Activated naive CD8-positive, alpha-beta T cell treated with anti-CD3 and anti-CD28 coated beads for 36 hours (primary cell): ENCODE results near the gene NOS1. TPM values are rescaled to one million over a fixed set of nuclear protein-coding genes. Genes with fewer than 3 reads are reported as not detected.
"Not testable (repeated sequence)": the region's sequence is repeated elsewhere in the genome, so short reads cannot be mapped to it uniquely, and the experiment has no call there.

Source experiments
- DNase-seq: peaks from one replicate; pipeline ENCODE4 v3.0.0; 2021
- H3K27ac Mint-ChIP-seq: one replicate; pipeline ENCODE4 v1.8.0; 2022; ENCODE audit warnings: mild to moderate bottlenecking, moderate library complexity, mixed read lengths
- H3K27me3 Mint-ChIP-seq: one replicate; pipeline ENCODE4 v1.8.0; 2022; ENCODE audit warnings: mild to moderate bottlenecking, mixed read lengths
- H3K36me3 Mint-ChIP-seq: one replicate; pipeline ENCODE4 v1.8.0; 2021; ENCODE audit warnings: mild to moderate bottlenecking, mixed read lengths
- H3K4me1 Mint-ChIP-seq: one replicate; pipeline ENCODE4 v1.8.0; 2021; ENCODE audit warnings: mixed read lengths
- H3K4me3 Mint-ChIP-seq: one replicate; pipeline ENCODE4 v1.8.0; 2022; ENCODE audit warnings: mild to moderate bottlenecking, moderate library complexity, mixed read lengths
- H3K9me3 Mint-ChIP-seq: one replicate; pipeline ENCODE4 v1.8.0; 2022; ENCODE audit warnings: mixed read lengths
- total RNA-seq, 2 experiments: library from RNA; stranded (reverse); gene quantifications; one replicate each; pipeline ENCODE4 v1.2.3, GENCODE V29; 2021

Gene NOS1
- total RNA-seq, 2 experiments from 2014 or later, result not detected

DNA sequence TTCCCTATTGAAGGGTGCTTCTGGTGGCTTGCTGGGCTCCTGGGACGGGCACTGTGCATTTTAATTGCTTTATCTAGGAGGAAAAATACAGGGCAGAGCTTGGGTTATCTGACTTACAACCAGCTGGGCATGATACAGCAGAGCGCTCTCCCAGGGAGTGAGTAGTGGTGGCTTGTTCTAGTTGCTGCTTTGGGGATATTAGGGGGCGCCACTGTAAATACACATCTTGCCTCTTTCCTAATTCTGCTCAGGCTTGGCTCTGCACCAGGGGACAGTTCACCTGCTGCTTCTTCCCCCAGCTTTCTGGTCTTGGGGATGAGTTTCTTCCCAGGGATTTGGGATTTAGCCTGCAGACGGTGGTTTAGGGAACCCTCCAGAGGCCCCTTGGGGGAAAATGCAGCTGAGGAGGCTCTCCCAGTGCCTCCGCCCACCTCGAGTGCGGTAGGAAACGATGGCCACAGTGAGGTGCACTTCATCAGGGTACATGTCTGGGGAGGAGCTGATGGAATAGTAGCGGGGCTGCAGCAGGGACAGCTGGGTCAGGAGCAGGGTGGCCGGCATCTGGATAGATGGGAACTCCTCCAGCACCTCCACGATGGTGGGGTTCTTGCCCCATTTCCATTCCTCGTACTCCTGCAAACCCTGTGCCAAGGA lies 134.3 kb downstream of the NOS1 start:
- Mint-ChIP-seq H3K9me3 (no peaks in the 10 kb centered on the region), H3K27ac (no peak overlapping the region), H3K36me3 (no peaks in the 10 kb centered on the region)

DNA sequence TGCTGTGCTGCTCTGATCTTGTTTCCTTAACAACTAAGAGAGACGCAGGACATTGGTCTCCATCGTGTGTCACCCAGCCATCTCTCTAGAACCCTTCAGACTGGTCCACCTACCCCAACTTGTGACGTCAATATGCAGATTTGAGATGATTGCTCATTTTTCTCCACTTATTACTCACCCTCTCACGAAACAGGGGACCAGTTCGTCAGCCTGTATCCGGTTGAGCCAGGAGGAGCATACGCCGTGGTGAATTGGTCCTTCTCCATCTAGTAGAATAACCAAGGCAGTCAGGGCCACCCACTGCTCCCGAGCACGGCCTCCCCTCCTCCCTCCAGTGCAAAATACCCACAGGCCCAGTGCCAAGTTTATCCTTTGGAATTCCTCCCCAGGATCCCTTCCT lies 134.9 kb downstream of the NOS1 start:
- Mint-ChIP-seq H3K4me1 (no peaks in the 10 kb centered on the region), H3K27me3 (peaks cover 5% of the 10 kb centered on the region), H3K4me3 (no peak overlapping the region), H3K36me3 (no peaks in the 10 kb centered on the region), H3K27ac (no peak overlapping the region), H3K9me3 (no peaks in the 10 kb centered on the region)
- DNase-seq, result no peak

More for the DNA sequence above, 134.3 kb downstream of the NOS1 start:
- DNase-seq, result no peak
- peaks cover 7% of the 10 kb centered on the region for H3K27me3 Mint-ChIP-seq
- no peaks in the 10 kb centered on the region for H3K4me1 Mint-ChIP-seq
- H3K4me3 Mint-ChIP-seq, result no peak overlapping the region

DNA sequence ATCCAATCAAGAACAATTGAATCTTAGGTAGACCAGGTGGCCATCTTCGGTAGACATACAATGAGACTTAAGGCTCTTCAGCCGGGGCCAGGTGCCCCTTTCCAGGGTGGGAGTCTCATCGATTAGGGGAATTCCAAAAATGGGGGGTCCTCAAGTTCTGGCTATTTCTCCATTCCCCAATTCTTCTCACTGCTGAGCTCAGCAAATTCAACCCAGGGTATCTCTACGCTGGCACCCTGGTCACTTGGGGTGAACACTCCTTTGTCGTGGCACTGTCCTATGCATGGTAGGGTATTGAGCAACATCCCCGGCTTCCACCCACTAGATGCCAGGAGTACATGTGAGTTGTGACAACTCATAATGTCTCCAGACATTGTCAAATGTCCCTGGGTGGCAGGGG lies 136.2 kb downstream of the NOS1 start:
- H3K4me1 Mint-ChIP-seq, result no peaks in the 10 kb centered on the region
- H3K27me3 Mint-ChIP-seq, result peaks cover 2% of the 10 kb centered on the region
- no peak overlapping the region for H3K4me3 Mint-ChIP-seq
- H3K36me3 Mint-ChIP-seq, result no peaks in the 10 kb centered on the region
- no peak for DNase-seq
- H3K9me3 Mint-ChIP-seq, result no peaks in the 10 kb centered on the region
- no peak overlapping the region for H3K27ac Mint-ChIP-seq

DNA sequence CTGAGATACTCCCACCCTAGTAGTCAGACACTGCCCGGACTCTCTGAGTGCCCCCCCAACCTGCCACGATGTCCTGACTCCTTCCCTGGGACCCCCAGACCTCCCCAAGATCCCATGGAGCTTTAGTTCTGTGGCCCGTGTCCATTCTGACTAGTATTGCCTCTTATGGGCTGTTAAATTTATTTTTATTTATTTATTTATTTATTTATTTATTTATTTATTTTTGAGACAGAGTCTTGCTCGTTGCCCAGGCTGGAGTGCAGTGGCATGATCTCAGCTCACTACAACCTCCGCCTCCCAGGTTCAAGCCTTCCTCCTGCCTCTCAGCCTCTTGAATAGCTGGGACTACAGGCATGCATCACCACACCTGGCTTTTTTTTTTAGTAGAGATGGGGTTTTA lies 140.5 kb downstream of the NOS1 start:
- H3K4me3 Mint-ChIP-seq, DNase-seq, H3K4me1 Mint-ChIP-seq, H3K9me3 Mint-ChIP-seq, H3K27ac Mint-ChIP-seq, H3K36me3 Mint-ChIP-seq, H3K27me3 Mint-ChIP-seq: not testable (repeated sequence)

DNA sequence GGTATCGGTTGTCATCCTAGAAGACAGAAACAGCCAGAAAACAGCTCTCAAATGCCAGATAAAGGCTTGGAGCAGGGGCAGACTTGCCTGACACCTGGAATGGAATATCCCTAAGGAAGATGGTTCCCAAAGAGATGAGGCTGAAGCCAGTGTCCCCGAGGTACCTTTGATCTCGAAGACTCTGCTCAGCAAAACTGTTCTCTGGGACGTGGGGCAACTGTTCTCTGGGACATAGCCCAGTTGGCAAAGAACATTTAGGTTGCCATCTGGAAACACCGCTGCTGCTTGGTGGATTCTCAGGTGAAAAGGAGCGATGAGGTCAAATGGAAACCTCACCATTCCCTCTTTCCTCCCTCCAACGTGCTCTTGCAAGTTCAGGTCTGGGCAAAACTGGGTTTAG lies 143.3 kb downstream of the NOS1 start:
- H3K4me1 Mint-ChIP-seq, result no peaks in the 10 kb centered on the region
- peaks cover 7% of the 10 kb centered on the region for H3K27me3 Mint-ChIP-seq
- no peak for DNase-seq
- no peak overlapping the region for H3K4me3 Mint-ChIP-seq
- H3K27ac Mint-ChIP-seq, result no peak overlapping the region
- no peaks in the 10 kb centered on the region for H3K36me3 Mint-ChIP-seq
- H3K9me3 Mint-ChIP-seq, result no peaks in the 10 kb centered on the region

DNA sequence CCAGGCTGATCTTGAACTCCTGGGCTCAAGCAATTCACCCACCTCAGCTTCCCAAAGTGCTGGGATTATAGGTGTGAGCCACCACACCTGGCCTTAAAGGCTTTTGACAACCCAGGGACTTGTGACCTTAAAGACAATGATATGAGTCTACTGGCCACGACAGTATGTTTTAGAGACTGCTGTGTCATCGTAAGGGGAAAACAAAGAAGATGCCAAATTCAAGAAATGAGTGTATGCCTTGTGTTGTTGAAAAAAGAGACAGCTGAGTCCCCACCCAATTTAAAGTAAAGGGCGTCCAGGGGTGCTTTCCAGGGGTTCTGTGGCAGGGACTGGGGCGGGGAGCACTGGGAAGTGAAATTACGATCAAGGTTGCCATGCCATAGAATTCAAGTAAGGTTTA lies 144.7 kb downstream of the NOS1 start:
- DNase-seq, result no peak
- H3K9me3 Mint-ChIP-seq, result no peaks in the 10 kb centered on the region
- peaks cover 15% of the 10 kb centered on the region for H3K27me3 Mint-ChIP-seq
- H3K4me1 Mint-ChIP-seq, result no peaks in the 10 kb centered on the region
- H3K36me3 Mint-ChIP-seq, result no peaks in the 10 kb centered on the region
- no peak overlapping the region for H3K4me3 Mint-ChIP-seq
- H3K27ac Mint-ChIP-seq, result no peak overlapping the region

DNA sequence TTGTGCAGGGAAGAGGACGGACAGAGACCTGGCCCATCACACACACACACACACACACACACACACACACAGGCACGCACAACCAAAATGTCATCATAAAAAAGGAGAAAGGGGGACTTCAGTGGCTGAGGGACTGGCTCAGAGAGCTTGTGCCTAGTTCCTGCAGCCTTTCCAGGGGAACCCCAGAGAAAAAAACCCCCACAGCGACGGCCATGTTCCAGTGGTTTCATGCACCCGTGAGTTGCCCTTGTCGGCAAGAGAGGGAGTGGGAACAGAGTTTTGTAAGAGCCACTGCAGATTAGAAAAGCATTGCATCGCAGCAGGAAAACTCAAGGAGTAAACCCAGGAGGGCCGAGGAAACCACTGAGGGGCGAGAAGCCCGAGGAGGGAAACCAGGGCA lies 146.6 kb downstream of the NOS1 start:
- Mint-ChIP-seq H3K27ac (no peak overlapping the region), H3K9me3 (no peaks in the 10 kb centered on the region), H3K27me3 (peaks cover 22% of the 10 kb centered on the region), H3K4me1 (no peaks in the 10 kb centered on the region), H3K36me3 (no peaks in the 10 kb centered on the region), H3K4me3 (no peak overlapping the region)
- DNase-seq, result no peak

DNA sequence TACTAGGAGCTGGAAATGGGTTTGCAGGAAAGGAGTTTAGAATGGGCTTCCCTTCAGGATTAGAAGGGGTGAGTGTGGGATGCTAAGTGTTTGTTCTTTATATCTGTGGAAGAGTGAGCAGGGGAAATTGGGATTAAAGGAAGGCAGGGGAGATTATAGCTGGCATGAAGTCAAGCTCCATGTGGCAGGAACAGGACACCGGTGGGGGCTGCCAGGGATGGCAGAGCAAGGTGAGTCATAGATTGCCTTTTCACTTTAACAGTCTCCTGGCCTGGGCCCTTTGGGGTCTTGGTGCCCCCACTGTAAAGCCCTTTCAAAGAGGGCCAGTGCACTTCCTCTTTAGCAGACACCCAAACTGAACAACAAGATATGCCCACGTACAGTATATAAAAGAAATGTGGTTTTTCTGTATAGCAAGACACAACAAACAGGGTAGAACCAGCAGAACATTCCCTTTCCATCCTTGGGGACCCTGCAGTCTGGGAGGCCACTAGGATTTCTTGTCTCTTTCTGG lies 148.1 kb downstream of the NOS1 start:
- Mint-ChIP-seq H3K4me1 (no peaks in the 10 kb centered on the region), H3K9me3 (no peaks in the 10 kb centered on the region), H3K27me3 (peaks cover 22% of the 10 kb centered on the region), H3K36me3 (no peaks in the 10 kb centered on the region), H3K4me3 (no peak overlapping the region), H3K27ac (no peak overlapping the region)
- DNase-seq, result no peak

DNA sequence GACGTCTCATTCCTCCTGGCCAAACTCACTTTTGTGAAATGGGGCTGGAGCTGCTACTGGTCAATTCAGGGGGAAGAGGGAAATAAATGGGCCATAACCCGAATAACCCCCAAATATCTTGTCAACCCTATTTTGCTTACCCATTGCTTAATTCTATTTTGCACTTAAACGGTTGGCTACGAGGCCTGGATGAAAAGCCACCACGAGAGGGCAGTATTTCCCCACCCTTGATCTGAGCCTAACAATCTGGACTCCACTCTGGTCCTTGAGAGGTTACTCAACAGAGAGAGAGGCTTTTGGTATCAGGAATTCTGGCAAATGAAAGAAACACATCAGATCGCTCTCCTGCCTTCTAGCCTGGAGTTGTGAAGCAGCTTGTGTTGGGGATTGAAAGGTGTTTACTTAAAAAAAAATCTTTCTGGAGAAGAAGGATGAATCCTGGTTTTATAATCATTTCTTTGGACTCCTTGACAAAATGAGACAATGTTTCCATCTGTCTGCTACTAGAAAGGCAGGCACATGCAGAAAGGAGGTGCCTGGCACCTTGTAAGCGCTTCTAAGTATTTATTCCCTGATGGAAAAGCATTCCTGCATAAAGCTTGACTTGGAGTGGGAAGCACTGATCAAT lies 148.7 kb downstream of the NOS1 start:
- H3K36me3 Mint-ChIP-seq, result no peaks in the 10 kb centered on the region
- DNase-seq, result peak; percentile 50
- no peak overlapping the region for H3K27ac Mint-ChIP-seq
- no peaks in the 10 kb centered on the region for H3K9me3 Mint-ChIP-seq
- H3K4me3 Mint-ChIP-seq, result no peak overlapping the region
- no peaks in the 10 kb centered on the region for H3K4me1 Mint-ChIP-seq
- H3K27me3 Mint-ChIP-seq, result peaks cover 28% of the 10 kb centered on the region

DNA sequence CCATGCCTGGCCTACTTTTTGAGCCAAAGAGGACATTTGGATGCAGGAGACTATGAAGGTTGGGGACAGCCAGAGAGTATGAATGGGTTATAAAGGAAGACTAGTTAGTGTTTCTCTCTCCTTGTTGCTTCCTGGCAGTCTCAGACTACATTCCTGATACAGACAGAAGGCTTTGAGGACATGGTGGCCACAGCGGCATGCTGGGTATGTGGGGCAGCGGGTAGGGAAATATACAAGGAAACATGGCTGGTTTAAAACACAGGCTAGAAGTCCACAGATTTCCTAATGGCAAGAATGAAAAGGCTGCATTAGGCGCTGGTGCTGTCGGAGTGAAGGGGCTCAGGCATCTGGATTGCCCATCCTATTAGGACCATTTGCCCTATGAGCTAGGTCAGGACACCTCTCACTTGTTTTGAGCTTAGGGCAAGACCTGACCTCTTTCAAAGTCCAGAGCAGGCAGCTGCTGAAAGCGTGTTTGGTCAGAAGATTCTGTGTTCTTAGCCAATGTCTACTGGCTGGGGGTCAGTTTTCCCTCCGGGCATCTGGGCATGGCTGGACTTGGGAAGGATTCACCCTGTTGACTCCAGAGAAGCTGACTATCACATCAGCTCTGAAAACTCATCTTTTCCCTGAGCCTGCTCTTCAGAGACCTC lies 151.0 kb downstream of the NOS1 start:
- Mint-ChIP-seq H3K4me1 (no peaks in the 10 kb centered on the region), H3K36me3 (no peaks in the 10 kb centered on the region), H3K27ac (no peak overlapping the region), H3K4me3 (no peak overlapping the region), H3K9me3 (no peaks in the 10 kb centered on the region), H3K27me3 (peaks cover 27% of the 10 kb centered on the region)
- no peak for DNase-seq

DNA sequence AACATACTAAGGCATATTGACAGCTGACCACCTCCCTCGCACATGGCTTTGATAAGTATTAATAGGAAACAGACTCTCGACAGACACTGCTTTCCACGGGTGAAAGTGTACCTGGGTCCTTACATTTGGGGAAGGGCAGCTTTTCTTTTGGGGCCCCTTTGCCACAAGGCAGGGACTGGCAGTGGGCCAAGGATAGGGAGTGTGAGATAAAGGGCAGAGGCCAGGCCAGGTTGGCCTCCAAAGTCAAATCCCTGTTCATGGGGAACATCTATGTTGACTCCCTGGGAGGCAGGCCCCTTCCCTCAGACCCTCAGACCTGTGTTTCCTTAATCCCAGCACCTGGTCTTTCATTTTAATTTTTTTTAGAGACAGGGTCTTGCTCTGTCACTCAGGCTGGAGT lies 151.8 kb downstream of the NOS1 start:
- Mint-ChIP-seq H3K36me3 (no peaks in the 10 kb centered on the region), H3K4me3 (no peak overlapping the region), H3K4me1 (no peaks in the 10 kb centered on the region), H3K9me3 (no peaks in the 10 kb centered on the region), H3K27me3 (peaks cover 27% of the 10 kb centered on the region), H3K27ac (no peak overlapping the region)
- no peak for DNase-seq

DNA sequence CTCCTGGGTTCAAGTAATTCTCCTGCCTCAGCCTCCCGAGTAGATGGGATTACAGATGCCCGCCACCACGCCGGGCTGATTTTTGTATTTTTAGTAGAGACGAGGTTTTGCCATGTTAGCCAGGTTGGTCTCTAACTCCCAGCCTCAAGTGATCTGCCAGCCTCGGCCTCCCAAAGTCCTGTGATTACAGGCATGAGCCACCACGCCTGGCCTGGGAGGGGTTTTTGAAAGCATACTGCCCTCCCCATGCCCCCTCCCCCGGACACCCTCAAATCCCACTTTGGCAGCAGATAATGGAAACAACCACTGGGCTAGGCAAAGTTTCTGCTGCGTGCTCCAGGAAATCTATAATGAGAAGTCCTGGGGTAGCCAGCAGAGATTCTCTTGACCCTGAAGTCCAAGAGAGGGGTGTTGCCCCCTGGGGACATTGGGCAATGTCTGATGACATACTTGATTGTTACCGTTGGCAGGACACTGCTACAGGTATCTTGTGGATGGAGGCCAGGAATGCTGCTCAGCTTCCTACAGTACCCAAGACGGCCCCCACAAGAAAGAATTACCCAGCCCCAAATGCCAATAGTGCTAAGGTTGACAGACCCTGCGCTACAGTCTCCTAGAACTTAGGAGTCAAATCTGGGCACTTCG lies 152.5 kb downstream of the NOS1 start:
- Mint-ChIP-seq H3K36me3 (no peaks in the 10 kb centered on the region), H3K4me1 (no peaks in the 10 kb centered on the region), H3K4me3 (no peak overlapping the region), H3K9me3 (no peaks in the 10 kb centered on the region), H3K27ac (no peak overlapping the region), H3K27me3 (peaks cover 27% of the 10 kb centered on the region)
- no peak for DNase-seq

DNA sequence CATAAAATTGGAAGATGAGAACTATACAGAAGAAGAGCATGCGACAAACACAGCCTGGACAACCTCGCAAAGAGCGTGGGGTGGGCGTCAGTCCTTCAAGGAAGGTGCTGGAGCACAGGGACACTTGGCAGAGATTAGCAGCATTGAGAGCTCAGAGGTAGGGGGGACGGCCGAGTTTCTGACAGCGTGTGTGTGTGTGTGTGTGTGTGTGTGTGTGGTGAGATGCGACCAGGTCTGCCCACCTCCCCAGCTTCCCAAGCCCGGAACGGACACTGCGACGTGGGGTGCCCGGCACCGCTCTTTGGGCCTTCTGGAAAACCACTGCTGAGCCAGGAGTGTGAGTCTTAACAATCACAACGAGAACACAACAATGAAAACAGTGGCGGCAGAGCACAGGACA lies 153.2 kb downstream of the NOS1 start:
- Mint-ChIP-seq H3K4me1 (no peaks in the 10 kb centered on the region), H3K36me3 (no peaks in the 10 kb centered on the region), H3K27ac (no peak overlapping the region), H3K4me3 (no peak overlapping the region), H3K9me3 (no peaks in the 10 kb centered on the region), H3K27me3 (peaks cover 27% of the 10 kb centered on the region)
- no peak for DNase-seq

DNA sequence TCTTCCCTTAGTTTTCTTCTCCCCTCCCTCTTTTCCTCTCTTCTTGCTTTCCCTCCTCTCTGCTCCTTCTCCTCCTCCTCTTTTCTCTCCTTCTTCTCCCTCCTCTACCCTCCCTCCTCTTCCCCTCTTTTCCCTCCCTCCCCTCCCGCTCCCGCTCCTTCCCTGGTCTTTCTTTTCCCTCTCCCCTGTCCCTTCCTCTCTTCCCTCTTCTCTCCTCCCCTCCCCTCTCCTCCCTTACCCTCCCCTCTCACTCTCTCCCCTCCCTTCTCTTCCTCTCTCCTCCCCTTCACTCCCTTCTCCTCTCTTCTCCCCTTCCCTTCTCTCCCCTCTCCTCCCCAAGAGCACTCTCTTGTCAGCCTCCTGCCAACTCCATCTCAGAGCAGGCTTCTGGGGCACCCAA lies 153.8 kb downstream of the NOS1 start:
- Mint-ChIP-seq H3K27ac (no peak overlapping the region), H3K36me3 (no peaks in the 10 kb centered on the region), H3K4me3 (no peak overlapping the region), H3K27me3 (peaks cover 23% of the 10 kb centered on the region), H3K4me1 (no peaks in the 10 kb centered on the region), H3K9me3 (no peaks in the 10 kb centered on the region)
- no peak for DNase-seq

DNA sequence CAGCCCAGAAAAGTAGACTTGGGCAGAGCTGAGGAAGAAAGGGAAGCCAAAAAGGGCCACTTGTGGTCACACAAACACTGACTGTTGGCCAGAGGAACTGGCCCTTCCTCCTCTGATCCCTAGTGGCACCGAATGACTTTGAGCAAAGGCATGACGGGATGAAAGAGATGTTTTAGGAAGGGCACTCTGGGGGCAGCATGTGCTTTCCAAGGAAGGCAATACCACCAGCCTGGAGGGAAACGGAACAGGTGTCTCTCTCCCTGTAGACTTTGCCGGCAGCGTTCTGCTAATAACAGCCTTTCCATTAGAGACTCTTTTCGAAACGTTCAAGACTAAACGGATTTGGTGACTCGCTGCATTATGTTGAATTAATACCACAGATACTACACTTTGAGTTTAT lies 158.9 kb downstream of the NOS1 start:
- no peaks in the 10 kb centered on the region for H3K36me3 Mint-ChIP-seq
- H3K4me3 Mint-ChIP-seq, result no peak overlapping the region
- no peak overlapping the region for H3K27ac Mint-ChIP-seq
- no peaks in the 10 kb centered on the region for H3K4me1 Mint-ChIP-seq
- peaks cover 5% of the 10 kb centered on the region for H3K27me3 Mint-ChIP-seq
- no peaks in the 10 kb centered on the region for H3K9me3 Mint-ChIP-seq
- no peak for DNase-seq
